HL-60/S4 treated with retinoic acid at 250 ng/mL for 4 days and 3 days (cell line): ENCODE data around the gene RNF166.
"Not testable (repeated sequence)": the region's sequence is repeated elsewhere in the genome, so short reads cannot be mapped to it uniquely, and the experiment has no call there.

Experiments
- in situ Hi-C: fragments of 300-500 bp; cut with MboI; formaldehyde crosslinking; loops from 2 replicates; pipeline ENCODE4 v1.7.0; 2022; ENCODE audit warnings: low sequenced_read_pairs

RNF166 gene

DNA sequence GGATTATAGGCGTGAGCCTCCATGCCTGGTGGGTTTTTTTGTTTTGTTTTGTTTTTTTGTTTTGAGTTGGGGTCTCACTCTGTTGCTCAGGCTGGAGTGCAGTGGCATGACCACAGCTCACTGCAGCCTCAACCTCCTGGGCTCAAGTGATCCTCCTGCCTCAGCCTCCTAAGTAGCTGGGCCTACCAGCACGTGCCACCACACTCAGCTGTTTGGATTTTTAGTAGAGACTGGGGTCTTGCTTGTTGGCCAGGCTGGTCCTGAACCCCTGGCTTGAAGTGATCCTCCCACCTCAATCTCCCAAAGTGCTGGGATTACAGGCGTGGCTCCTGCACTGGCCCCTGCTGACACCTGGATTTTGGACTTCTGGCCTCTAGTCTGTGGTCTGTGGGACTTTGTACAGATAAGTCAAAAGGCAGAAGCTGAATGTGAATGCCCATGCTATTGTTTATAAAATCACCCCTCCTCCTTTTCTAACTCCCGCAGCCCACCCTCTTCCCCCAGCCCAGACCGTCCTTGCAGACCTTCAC, 25.6 kb downstream of the RNF166 start:
- in situ Hi-C loops, result no loop called here

DNA sequence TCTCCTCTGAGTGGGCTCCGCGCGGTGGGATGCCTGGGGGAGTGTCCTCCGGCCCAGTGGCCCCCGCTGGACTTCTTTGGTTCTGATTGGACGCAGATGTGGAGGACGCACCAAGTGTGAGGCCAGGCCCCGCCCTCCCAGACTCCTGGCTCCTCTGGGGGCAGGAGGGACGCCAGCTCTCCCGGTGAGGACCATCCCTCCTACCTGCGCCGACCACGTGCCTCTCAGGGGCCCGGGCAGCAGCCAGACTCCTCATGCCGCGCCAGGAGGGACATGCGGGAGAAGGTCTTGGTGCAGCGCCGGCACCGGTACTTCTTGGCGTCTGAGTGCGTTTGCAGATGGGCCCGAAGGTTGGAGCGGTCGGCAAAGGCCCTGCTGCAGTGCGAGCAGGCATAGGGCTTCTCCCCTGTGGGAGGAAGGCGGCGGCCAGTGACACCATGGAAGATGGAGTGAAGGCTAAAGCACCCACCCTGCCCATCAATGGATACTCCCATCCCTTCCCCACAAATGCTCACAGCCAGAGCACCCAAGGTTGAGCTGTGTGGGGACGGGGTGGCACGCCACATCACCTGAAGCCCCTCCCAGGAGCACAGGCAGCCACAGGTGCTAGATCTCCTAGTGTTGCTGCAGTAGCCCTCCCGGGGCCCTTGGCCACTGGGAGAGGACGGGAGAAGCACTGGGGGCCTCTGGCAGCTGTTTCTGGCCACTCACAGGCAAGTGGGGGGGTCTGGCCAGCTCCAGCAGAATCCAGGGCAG, 27.8 kb downstream of the RNF166 start:
- in situ Hi-C loops, result no loop called here

DNA sequence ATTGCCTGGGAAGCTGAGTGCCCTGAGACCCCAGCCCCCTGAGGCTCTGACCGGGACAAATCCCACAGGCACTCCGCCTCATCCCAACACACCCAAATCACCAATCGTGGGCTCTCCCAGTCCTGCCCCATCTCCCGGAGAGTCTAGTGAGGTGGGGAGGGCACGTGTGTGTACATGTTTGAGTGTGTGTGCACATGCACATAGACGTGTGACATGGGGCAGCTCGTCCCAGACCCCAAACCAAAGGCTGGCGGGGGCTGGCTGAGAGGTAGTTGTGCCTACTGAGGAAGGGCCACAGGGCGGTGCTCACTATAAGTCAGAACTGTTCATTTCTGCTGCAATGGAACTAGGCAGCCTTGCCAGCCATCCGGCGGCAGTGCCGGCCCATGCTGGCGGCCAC, 28.5 kb downstream of the RNF166 start:
- in situ Hi-C loops, result no loop called here

DNA sequence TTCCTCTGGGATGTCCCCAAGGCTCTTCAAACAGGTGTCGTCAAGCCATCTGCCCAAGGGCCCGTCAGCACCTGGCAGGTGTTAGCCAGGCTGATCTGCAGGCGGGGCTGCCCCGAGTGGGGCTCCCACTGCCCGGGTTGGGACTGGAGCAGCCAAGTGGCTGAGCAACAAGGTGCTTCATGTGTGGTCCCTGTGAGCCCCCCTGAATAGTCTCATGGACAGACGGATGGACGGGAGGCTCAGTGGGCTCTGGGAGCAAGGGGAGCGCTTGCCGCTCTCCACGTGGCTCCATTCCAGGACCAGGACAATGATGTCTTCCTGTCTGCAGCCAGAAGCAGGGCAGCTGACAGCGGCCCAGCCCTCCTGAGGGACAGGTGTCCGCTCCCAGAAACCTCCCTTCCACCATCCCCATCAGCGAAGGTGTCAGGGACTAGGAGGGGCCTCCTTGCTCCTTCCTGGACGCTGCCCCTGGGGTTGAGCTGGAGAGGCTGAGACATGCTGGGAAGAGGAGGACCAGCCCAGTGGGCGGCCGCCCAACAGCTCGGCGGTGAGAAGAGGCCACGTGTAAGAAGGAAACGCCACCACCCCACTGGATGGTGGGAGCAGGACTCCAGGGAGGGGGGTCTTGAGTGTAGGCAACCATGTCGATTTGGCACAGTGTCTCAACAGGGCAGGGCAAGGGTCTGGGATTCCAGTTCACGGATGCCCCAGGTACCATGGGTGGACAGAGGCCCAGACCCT, 29.5 kb downstream of the RNF166 start:
- in situ Hi-C loops, result no loop called here

DNA sequence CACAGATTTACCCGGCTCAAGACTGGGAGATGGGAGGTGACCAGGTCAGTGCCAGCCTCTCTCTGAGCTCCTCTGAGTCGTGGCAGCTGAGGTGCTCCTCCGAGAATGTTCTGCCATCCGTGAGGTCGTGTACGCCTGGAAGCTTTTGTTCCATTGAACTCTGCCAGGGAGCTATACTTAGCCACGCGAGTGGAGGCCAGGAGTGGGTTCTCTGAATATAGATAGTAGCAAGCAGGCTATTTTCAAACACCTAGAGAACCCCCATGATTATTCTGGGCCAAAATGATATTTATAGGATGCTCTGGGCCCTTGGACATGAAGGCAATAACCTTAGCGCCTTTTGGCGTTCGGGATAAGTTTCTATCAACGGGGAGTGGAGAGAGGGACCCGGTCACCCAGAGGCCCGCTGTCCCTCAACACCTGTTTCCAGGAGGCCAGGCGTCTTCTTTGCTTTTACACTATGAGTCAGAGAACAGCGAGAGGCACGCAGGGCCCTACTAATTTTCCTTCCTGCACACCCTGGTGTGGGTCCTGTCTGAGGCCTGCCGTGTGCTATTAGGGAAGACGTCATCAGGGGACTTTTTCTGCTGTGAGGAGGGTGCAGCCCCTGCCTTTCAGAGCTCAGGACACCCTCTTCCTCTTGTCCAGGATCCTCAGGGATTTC, 32.4 kb downstream of the RNF166 start:
- in situ Hi-C loops, result no loop called here

DNA sequence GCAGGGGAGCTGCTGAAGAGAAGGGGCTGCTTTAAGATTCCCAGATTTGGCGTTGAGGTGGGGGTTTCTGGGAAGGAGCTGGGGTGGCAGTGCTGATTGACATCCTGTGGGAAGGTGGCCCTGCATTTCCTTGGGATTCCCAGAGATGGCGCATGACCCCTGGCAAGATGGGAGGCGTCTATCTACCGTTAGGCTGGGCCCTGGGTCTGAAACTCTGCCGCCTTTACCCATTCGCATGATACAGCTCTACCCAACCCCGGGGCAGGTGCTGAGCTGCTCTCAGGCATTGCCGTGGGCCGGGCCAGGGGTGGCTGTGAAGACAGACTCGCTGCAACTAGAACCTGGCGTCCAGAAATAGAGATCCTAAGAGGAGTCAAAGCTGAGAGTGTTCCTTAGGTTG, 33.4 kb downstream of the RNF166 start:
- in situ Hi-C loops, result no loop called here

DNA sequence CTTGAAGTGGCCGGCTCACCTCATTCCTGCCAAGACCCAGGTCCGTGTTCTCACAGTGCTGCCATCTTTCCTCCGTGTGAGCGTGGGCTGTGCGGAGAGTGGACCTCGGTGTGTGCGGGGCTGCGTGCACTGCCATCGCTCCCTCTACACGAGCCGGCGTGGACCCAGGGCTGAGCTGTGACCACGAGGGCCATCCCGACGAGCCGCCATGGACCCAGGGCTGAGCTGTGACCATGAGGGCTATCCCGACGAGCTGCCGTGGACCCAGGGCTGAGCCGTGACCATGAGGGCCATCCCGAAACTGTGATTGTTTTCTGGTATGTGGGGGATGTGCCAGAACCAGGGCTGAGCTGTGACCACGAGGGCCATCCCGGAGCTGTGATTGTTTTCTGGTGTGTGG, 34.4 kb downstream of the RNF166 start:
- in situ Hi-C loops, result no loop called here

DNA sequence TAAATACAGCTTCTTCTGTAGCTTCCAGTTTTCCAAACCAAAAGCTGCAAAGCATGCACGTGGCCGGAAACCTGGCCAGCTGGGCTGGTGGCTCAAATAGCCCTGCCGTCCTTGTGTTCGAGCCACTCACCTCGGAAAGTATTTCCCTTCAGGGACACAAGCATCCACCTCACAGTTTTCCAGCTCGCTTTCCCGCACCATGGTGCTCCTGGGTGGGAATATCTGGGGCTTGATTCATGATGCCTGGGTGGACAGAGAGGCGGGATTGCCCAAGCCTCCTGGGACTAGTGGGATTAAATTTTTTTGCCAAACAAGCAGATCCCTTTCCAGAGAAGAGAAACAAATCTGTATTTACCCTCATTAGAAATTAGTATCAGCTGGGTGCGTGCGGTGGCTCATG, 36.2 kb downstream of the RNF166 start:
- in situ Hi-C loops, result no loop called here

DNA sequence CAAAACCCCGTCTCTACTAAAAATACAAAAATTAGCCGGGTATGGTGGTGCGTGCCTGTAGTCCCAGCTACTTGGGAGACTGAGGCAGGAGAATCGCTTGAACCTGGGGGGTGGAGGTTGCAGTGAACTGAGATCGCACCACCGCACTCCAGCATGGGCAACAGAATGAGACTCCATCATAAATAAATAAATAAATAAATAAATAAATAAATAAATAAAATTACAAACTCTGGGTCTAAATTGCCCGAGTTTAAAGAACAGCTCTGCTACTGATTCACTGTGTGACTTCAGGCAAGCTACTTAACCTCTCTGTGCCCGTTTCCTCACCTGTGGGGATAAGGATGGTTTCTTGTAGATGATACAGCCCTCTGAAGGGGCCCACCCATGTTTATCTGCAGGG, 36.7 kb downstream of the RNF166 start:
- in situ Hi-C loops, result not testable (repeated sequence)

DNA sequence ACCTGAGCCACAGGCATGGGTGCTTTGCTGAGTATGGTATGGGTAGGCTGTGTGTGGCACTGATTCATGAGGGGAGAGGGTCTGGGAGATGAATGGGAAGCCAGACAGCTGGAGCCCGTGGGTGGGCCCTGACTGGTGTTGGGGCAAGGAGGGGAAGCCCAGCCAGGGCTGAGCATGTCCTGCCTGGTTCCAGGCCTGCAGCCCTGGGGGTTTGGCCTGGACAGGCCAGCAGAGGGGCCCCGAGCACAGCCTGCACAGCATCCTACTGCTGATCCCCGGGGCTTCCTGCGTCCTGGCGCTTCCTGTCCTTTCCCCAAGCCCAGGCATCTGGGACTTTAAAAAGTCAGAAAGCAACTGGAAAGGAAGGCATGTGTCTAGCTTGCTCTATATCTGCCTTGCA, 38.7 kb downstream of the RNF166 start:
- in situ Hi-C loops, result no loop called here

DNA sequence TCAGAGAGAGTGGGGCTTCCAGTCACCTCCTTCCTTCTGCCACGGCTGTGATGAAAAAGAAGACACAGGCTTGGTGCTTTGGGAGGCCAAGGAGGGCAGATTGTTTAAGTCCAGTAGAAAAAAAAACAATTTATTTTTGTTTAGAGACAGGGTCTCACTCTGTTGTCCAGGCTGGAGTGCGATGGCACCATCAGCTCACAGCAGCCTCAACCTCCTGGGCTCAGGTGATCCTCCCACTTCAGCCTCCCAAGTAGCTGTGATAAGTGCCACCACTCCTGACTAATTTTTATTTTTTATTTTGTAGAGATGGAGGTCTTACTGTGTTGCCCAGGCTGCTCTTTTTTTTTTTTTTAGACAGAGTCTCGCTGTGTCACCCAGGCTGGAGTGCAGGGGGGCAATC, 40.6 kb downstream of the RNF166 start:
- in situ Hi-C loops, result no loop called here

DNA sequence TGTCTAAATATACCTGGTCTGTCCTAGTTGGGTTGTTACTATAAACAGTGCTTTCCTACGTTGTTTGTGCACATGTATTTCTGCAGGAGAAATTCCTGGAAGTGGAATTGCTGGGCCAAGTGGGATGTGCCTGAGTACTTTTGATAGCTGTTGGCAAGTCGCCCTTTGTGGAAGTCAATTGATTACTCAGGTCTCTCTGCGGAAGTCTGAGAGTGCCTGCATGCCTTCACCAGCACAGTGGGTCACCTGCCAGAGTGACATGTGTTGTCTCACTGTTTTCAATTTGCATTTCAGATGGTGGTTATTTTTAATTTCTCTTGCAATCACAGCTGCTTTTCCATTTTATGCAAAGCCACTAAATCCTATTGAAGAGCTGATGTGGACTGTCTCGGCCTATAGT, 41.1 kb downstream of the RNF166 start:
- in situ Hi-C loops, result no loop called here

DNA sequence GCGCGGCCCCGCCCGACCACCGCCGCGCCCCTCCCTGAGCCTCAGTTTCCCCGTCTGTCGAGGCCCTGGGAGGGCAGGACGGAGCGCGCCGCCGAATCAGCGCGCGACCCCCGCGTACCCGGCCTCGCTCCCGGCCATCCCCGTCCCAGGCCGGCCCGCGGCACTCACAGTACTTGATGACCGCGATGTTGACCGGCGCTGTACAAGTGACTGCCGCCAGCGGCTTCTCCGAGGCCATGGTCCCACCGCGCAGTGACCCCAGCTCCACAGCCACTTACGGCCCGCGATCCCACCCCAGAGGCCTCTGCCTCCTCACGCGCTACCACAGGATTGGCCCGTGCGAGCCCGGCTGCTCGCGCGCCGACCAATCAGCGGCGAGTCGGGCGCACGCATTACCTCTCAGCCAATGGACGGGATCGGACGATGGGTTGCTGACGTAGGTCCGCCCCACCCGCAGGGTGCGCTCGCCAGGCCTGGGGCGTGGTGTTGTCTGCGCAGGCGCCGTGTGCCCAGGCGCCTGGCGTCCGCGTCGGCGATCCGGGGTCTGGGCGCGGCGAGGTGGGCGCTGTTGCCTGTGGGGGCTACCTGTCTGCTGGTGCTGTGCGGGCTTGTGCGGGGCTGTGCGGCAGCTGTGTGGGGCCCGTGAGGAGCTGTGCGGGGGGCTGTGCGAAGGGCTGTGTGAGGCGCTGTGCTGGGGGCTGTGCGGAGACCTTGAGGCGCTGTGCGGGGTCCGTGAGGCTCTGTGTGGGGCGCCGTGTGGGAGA, 43.2 kb downstream of the RNF166 start, which contains the start of gene MVD:
Gene MVD, minus strand, starts transcription at position 249 of the 764 bp plus-strand sequence. Its CDS starts 11 bp downstream, at position 238.
- in situ Hi-C loops, result no loop called here

DNA sequence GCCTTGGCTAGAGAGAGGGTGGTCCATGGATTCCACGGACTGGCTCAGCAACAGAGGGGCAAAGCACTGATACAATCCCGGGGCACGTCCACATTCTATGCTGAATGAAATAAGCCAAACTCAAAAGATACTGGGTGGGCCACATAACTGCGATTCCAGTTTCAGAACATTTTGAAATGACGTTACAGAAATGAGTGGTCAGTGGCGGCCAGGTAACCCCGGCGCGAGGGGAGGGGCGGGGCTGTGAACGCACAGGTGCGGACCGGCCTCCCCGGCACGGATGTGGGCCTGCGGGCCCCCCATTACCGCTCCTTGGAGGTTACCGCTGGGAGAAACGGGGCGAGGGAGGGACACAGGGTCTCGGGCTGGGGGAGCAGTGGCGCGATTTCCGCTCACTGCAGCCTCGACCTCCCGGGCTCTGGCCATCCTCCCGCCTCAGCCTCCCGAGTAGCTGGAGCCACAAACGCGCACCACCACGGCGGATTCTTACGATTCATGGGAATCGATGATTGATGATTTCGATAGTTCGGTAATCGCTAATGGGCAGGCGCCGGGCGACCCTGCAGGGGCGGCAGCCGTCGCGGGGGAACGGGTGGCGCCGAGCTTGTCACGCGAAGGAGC, 43.9 kb downstream of the RNF166 start:
- in situ Hi-C loops, result no loop called here

DNA sequence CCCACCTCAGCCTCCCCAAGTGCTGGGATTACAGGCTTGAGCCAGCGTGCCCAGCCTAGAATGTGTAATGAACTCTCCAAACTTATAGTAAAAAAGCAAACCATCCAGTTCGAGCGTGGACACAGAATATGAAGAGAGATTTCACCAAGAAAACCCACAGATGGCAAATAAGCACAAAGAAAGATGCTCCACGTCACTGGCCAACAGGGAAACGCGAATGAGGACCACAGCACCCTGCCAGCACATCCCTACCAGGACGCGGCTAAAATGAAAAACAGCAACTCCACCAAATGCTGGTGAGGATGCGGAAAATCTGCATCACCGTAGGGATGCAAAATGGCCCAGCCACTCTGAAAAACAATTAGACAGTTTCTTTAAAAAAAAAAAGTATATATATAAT, 44.7 kb downstream of the RNF166 start:
- in situ Hi-C loops, result no loop called here

DNA sequence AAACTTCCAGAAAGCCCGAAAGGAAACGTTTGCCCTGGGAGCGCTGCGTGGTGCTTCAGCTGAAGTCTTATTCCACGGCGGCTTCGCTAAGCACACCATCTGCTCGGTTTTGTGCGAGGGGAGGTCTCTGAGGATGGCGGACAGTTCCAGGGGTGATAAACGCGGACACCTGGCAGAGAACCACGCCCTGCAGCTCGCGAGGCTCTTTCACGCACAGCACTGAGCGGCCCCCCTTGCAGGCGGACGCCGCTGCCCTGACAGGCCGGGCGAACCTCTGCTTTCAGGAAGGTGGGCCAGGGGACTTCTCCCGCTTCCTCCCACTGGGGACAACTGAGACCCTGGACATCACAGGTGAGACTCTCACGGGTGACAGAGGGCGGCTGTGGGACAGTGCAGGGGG, 47.0 kb downstream of the RNF166 start:
- in situ Hi-C loops, result no loop called here

DNA sequence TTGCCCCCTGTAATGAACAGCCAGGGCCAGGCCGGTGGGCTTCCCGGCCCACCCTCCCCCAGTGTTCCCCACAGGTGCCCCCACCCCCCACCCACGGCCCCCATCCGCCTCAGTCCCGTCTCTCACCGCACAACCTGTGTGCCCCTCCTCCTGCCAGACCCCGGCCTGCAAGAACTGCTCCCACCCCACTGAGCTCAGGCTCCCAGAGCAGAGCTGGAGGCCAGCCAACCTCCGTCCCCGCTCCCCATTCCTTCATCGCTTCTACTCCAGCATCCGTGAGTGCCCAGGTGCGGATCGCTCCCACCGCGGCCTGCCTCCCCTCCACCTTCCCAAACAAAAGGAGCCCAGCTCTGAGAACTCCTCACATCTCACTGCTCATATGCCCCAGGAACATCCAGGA, 47.5 kb downstream of the RNF166 start:
- in situ Hi-C loops, result no loop called here

DNA sequence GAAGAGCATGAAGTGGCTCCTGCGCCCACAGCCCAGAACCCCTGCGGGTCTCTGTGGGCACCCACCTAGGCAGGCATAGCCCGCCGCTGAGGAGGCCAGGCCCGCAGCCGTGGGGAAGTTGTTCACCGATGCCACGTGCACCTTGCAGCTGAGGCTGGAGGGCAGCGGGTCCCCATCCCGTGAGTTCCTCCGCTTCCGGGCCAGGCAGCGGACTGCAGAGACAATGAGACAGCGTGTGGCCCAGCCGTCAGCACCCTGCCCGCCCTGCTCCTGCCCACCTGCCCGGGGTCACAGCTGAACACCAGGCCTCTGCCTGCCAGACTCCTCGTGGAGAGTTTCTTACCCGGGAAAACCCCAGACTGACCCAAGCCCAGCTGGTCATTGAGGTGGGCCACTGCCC, 48.8 kb downstream of the RNF166 start:
- in situ Hi-C loops, result no loop called here

DNA sequence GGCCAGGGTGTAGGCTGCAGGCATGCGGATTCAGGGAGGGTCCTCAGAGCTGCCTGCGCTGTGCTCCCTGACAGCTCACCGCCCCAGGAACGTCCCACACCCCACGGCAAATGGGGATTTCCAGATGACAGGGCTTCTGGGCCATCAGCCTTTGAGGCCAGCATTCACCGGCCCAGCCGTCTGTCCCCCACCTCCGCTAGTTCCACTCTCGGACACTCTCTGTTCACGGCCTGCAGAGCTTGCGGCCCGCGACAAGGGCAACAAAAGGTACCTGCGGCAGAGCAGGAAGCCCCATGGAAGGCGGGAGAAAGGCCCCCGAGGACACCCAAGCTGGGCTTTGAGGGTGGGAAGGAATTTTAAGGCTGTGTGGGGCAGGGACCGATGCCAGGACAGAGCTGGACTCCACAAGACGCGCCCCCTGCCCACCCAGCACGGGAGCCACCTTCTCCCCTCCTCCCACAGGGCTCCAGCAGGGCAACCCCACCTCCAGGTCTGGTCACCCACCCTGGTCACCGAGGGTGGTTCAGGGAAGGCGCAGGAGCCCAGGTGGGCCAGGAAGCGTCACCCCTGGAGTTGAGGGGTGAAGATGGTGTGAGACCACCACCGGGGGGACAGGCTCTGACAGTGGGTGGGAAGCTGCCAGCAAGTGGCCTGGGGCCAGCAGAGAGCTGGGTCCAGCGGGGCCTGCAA, 49.8 kb downstream of the RNF166 start:
- in situ Hi-C loops, result no loop called here

DNA sequence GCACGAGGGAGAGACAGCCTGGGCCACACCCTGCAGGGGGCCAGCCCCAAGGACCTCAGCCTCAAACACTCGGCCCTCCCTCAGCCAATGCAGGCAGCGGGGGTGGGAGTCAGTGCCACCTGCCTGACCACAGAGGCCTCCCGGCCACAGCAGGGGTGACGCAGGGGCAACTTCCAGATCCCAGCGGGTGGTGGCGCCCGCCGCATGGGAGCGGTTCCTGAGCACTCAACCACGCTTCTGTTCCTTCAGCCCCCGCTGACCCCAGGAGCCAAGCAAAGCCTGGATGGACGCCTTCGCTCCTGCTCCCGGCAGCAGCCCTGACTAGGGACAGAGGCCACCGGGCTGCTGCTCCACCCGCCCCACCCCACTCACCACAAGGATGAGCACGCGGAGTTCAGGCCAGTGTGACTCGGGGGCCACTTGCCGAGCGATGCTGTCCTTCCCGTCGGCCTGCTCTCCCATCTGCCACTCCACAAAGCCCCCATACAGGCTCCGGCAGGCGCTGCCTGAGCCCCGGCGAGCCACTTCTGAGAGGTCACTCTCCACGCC, 50.4 kb downstream of the RNF166 start:
- in situ Hi-C loops, result no loop called here
